Measurements from ENCODE around the gene LYPD6B.

The LYPD6B gene

GRCh38 chr2:149034406-149034805 is 4.1 kb upstream of the LYPD6B start:
- in situ Hi-C loops (cut with HindIII; ENCODE audit: low pct_ligation_motif_present, low pct_unique_long_range_greater_than_20kb, low sequenced_read_pairs): no loop called here
- no peak for DNase-seq

DNA sequence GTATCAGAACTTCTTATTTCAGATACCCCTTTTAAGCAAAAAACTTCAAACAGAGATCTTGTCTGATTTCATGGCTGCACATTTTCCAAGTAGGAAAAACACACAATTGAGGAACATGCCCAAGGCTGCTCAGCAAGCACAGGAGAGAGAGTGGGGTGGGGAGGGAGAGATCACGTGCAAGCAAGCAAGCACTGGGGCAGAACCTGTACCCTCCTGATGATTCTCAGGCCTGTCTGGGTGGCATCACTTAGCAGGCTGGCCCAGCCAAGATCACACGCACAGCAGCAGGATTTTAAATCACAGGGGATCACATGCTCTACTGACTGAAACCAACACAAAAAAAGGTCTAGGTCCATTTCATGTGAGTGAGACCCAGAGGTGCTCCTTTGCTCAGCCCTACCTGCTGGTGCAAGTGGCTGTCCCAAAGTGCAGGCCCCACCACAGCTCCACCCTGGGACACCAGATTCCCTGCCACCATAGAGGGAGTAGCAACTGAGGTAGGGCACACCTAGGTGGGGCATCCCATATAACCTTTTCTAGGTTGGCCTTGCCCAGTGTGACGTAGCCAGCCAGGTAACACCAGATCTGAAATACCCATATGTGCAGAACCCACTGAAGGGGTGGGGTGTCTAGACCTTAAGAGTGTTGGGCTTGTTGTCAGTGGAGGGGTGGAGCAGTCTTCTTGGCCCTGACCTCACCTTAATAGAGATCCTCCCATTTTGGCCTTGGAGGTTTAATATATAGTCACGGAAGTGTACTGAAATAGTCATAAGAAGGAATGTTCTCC is 1.8 kb upstream of the LYPD6B start:
- in situ Hi-C loops (cut with HindIII; ENCODE audit: low pct_ligation_motif_present, low pct_unique_long_range_greater_than_20kb, low sequenced_read_pairs): no loop called here
- no peak for DNase-seq

DNA sequence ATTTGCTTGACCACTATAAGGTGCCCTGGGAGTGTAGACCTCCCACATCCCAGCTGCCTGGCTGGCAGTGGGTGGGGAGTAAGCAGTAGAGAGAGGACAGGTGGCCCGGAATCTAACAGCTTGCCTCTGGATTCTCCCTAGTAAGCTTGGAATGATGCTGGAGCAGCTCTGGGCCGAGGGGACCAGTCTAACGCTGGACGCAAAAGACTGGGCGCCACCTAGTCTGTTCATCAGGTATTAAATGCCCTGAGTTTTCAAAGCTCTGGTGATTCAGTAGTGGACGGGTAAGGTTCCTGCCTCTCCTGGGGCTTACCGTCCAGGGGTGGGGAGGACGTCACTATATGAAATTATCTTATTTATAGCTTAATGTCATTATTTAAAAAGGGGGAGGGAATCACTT is 648 bp upstream of the LYPD6B start:
- in situ Hi-C loops (cut with HindIII; ENCODE audit: low pct_ligation_motif_present, low pct_unique_long_range_greater_than_20kb, low sequenced_read_pairs): no loop called here
- no peak for DNase-seq

DNA sequence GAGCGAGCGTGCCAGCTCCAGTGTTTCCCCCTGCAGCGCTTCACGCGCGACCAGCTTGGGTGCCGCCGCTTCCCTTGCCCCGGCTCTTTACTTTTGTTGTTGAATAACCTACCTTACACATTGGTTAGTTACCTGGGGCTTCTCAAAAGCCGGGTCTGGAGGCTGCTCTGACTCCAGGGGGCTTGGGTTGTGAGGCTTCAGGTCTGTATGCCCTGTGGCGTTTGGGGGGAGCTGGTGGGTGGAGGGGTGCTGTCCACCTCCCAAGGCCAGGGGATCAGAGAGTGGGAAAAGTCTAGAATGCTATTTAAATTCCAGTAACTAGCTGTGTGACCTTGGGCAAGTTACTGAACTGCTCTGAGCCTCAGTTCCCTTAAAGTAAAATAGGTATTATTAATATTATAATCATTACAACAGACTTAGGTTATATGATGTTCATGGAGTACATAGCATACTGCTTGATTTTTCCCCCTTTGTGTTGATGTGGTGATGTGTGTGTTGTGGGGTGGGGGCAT is 770 bp downstream of the LYPD6B start:
- in situ Hi-C loops (cut with HindIII; ENCODE audit: low pct_ligation_motif_present, low pct_unique_long_range_greater_than_20kb, low sequenced_read_pairs): no loop called here
- DNase-seq: no peak

DNA sequence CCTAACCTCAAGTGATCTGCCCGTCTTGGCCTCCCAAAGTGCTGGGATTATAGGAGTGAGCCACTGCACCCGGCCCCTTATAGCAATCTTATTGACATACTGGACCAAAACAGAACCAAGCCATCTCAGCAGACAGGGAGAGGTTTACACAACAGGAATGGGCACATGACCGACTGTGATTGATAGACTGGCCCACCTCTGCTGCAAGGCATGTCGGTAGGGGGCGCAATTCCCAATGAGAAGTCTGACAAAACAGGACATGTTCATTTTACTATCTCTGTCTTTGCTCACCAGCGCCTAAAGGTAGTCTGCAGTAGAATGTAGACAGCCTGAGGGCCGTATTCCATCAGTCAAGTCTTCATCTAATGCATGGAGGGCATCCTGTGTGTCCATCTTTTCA is 2.0 kb downstream of the LYPD6B start:
- DNase-seq: peak; percentile 22
- in situ Hi-C loops (cut with HindIII; ENCODE audit: low pct_ligation_motif_present, low pct_unique_long_range_greater_than_20kb, low sequenced_read_pairs): no loop called here

- no peak for DNase-seq
- in situ Hi-C loops (cut with HindIII; ENCODE audit: low pct_ligation_motif_present, low pct_unique_long_range_greater_than_20kb, low sequenced_read_pairs): no loop called here
Measured at GRCh38 chr2:149041482-149041881, 3.0 kb downstream of the LYPD6B start.

- in situ Hi-C loops (cut with HindIII; ENCODE audit: low pct_ligation_motif_present, low pct_unique_long_range_greater_than_20kb, low sequenced_read_pairs): no loop called here
- DNase-seq: no peak
Measured at GRCh38 chr2:149042881-149043280, 4.4 kb downstream of the LYPD6B start.

DNA sequence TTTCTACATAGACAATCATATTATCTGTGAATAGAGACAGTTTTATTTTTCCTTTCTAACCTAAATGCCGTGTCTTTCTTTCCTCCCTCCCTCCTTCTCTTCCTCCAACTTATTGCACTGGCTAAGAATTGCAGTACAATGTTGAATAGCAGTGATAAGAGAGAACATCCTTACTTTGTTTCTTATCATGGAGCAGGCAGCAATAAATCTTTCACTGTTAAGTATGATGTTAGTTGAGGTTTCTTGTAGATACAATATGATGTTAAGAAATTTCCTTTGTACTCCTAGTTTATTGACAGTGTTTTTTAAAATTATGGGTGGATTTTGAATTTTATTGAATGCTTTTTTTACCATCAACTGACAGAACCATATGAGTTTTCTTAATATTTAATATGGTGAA is 6.0 kb downstream of the LYPD6B start:
- DNase-seq: no peak
- in situ Hi-C loops (cut with HindIII; ENCODE audit: low pct_ligation_motif_present, low pct_unique_long_range_greater_than_20kb, low sequenced_read_pairs): no loop called here

GRCh38 chr2:149047118-149047517 is 8.6 kb downstream of the LYPD6B start:
- DNase-seq: no peak
- in situ Hi-C loops (cut with HindIII; ENCODE audit: low pct_ligation_motif_present, low pct_unique_long_range_greater_than_20kb, low sequenced_read_pairs): no loop called here

DNA sequence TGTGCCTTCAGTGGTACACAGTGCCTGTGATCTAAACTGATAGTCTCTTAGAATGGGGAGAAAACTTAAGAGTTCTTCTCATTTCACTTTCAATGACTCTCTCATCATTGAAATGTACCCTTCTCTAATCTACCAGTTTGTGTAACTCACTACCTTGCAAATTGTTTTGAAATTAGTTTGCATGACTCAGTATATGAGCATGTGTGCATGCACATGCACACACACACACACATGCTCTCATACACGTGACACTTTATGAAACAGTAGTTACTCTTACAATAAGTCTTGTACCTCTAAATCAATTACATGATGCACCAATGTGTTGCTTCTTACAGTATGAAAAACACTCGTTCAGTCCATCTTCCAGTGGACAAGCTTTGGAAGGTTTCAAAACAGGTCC is 10.6 kb downstream of the LYPD6B start:
- no peak for DNase-seq
- in situ Hi-C loops (cut with HindIII; ENCODE audit: low pct_ligation_motif_present, low pct_unique_long_range_greater_than_20kb, low sequenced_read_pairs): no loop called here

- in situ Hi-C loops (cut with HindIII; ENCODE audit: low pct_ligation_motif_present, low pct_unique_long_range_greater_than_20kb, low sequenced_read_pairs): no loop called here
- DNase-seq: no peak
Measured at GRCh38 chr2:149050188-149050587, 11.7 kb downstream of the LYPD6B start.

DNA sequence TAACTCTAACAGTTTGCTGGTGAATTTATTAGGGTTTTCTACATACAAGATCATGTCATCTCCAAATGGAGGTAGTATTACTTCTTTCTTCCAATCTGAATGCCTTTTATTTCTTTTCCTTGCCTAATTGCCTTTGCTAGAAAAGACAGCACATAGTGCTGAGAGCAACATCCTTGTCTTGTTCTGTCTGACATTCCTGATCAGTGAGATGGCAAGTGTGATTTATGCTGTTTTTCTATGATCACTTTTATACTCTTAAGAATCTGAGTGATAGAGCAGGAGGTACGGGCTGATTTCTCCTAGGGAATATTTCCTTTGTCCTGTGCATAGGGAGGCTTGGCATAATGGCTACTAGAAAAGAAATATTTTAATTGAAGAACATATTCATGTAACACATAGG is 17.3 kb downstream of the LYPD6B start:
- DNase-seq: no peak
- in situ Hi-C loops (cut with HindIII; ENCODE audit: low pct_ligation_motif_present, low pct_unique_long_range_greater_than_20kb, low sequenced_read_pairs): no loop called here

- in situ Hi-C loops (cut with HindIII; ENCODE audit: low pct_ligation_motif_present, low pct_unique_long_range_greater_than_20kb, low sequenced_read_pairs): no loop called here
- DNase-seq: no peak
Measured at GRCh38 chr2:149056541-149057255, 18.2 kb downstream of the LYPD6B start.

GRCh38 chr2:149057401-149057800 is 18.9 kb downstream of the LYPD6B start:
- in situ Hi-C loops (cut with HindIII; ENCODE audit: low pct_ligation_motif_present, low pct_unique_long_range_greater_than_20kb, low sequenced_read_pairs): no loop called here
- no peak for DNase-seq

DNA sequence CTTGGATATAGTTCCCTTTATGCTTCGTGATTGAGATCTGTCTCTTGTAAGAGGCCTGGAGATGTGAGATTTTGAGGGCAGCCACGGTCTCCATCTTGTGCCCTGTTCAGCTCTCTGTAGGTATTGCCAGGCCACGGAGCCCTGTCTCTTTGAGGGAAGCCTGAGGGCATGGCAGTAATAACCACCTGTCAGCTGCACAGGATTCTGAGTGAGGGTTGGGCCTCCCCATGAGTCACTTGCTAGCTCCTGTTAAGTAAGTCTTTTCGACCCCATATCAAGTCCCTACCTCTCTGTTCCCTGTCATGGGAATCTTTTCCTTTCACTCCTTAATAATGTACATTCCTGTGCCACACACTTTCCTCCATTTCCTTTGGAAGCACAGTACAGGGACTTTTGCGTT is 20.4 kb downstream of the LYPD6B start:
- in situ Hi-C loops (cut with HindIII; ENCODE audit: low pct_ligation_motif_present, low pct_unique_long_range_greater_than_20kb, low sequenced_read_pairs): no loop called here
- no peak for DNase-seq

- in situ Hi-C loops (cut with HindIII; ENCODE audit: low pct_ligation_motif_present, low pct_unique_long_range_greater_than_20kb, low sequenced_read_pairs): no loop called here
- no peak for DNase-seq
Measured at GRCh38 chr2:149059822-149060221, 21.3 kb downstream of the LYPD6B start.

- no peak for DNase-seq
Measured at GRCh38 chr2:149061133-149061745, 22.7 kb downstream of the LYPD6B start.

GRCh38 chr2:149062531-149062930 is 24.0 kb downstream of the LYPD6B start:
- in situ Hi-C loops (cut with HindIII; ENCODE audit: low pct_ligation_motif_present, low pct_unique_long_range_greater_than_20kb, low sequenced_read_pairs): no loop called here
- DNase-seq: no peak

More at GRCh38 chr2:149061133-149061745, 22.7 kb downstream of the LYPD6B start:
- in situ Hi-C loops (cut with HindIII; ENCODE audit: low pct_ligation_motif_present, low pct_unique_long_range_greater_than_20kb, low sequenced_read_pairs): no loop called here

GRCh38 chr2:149063177-149063576 is 24.7 kb downstream of the LYPD6B start:
- in situ Hi-C loops (cut with HindIII; ENCODE audit: low pct_ligation_motif_present, low pct_unique_long_range_greater_than_20kb, low sequenced_read_pairs): no loop called here
- no peak for DNase-seq

Measured in ACHN (cell line).